HCT116 (cell line): ENCODE measurements around the gene AQP4. TPM values are rescaled to one million over a fixed set of nuclear protein-coding genes. Genes with fewer than 3 reads are reported as not detected.

ENCODE experiments used
- ATAC-seq: fragments of 200-7000 bp; cut with Tn5 transposase; 2 replicates; pipeline ENCODE4 v1.9.1; 2020; ENCODE audit warnings: mild to moderate bottlenecking, moderate library complexity
- BruUV-seq: library from RNA; stranded (reverse); fragments of 400-500 nt; replicated peaks from 2 replicates; lab custom pipeline; 2021; lab: Mats Ljungman, UMichigan
- CTCF ChIA-PET: fragments of 300-600 bp; sonication (Branson Sonifier 250); formaldehyde crosslinking; loops from one replicate; lab custom pipeline; 2021; ENCODE audit warnings: antibody characterized with exemption; lab: Charles Lee
- POLR2A ChIA-PET: fragments of 300-600, 350-600 bp; sonication (Branson Sonifier 250); formaldehyde crosslinking; loops from one replicate; lab custom pipeline; 2021; ENCODE audit warnings: antibody characterized with exemption; lab: Charles Lee
- RAD21 ChIA-PET, 2 experiments: fragments of 300-600 bp; sonication (Branson Sonifier 250); formaldehyde crosslinking; loops; one replicate each; lab custom pipeline; 2023; ENCODE audit warnings: low total read pairs in 2 of 2; ENCODE audit not compliant: uncharacterized antibody in 2 of 2, unreplicated experiment in 2 of 2, low non-redundant PET in 1 of 2; lab: Charles Lee
- DNase-seq: peaks from one replicate; pipeline ENCODE4 v3.0.0-alpha.2; 2010; ENCODE audit warnings: low read depth, low spot score
- H2AFZ ChIP-seq: fragments of 200-600 bp; shearing (Covaris generic), sonication (generic); 2 replicates; pipeline ENCODE4 v1.6.1; 2017; ENCODE audit warnings: low read depth, mixed run types, mixed read lengths, antibody characterized with exemption, low read length; ENCODE audit not compliant: poor library complexity, severe bottlenecking
- H3K27ac ChIP-seq: 2 replicates; pipeline ENCODE4 v1.5.1; 2012; ENCODE audit warnings: low read depth, low read length
- H3K27me3 ChIP-seq: fragments of 200-600 bp; sonication (generic); 2 replicates; pipeline ENCODE4 v1.6.1; 2016; ENCODE audit warnings: mixed run types, low read length, mixed read lengths; ENCODE audit not compliant: insufficient read depth
- H3K36me3 ChIP-seq, 2 experiments: fragments of 200-500 bp in 1 of 2; fragments of 200-600 bp in 1 of 2; sonication (Bioruptor generic) in 1 of 2; sonication (generic) in 1 of 2; 2 replicates each; pipeline versions ENCODE4 v1.5.1 to v1.6.1; 2014 to 2016; ENCODE audit warnings: low read length in 2 of 2, inconsistent platforms in 1 of 2, mixed read lengths in 1 of 2, mixed run types in 1 of 2; ENCODE audit not compliant: insufficient read depth in 2 of 2, control insufficient read depth in 1 of 2
- H3K4me1 ChIP-seq, 2 experiments: fragments of 200-600 bp in 1 of 2; sonication (generic) in 1 of 2; 2 replicates each; pipeline versions ENCODE4 v1.5.1 to v1.6.1; 2012 to 2017; ENCODE audit warnings: low read length in 2 of 2, inconsistent platforms in 1 of 2, mild to moderate bottlenecking in 1 of 2, mixed read lengths in 1 of 2, mixed run types in 1 of 2, moderate library complexity in 1 of 2; ENCODE audit not compliant: insufficient read depth in 2 of 2, control insufficient read depth in 1 of 2
- H3K4me2 ChIP-seq: fragments of 200-600 bp; sonication (generic); 2 replicates; pipeline ENCODE4 v1.6.1; 2017; ENCODE audit warnings: mixed run types, low read length, mixed read lengths
- H3K4me3 ChIP-seq, 2 experiments: fragments of 200-600 bp in 1 of 2; sonication (generic) in 1 of 2; replicated peaks in 1 of 2; 2 replicates each; pipeline ENCODE4 v1.5.1; 2011 to 2016; ENCODE audit warnings: low read length in 2 of 2, control low read depth in 1 of 2, low read depth in 1 of 2, mild to moderate bottlenecking in 1 of 2, mixed read lengths in 1 of 2, mixed run types in 1 of 2
- H3K79me2 ChIP-seq: fragments of 200-600 bp; sonication (generic); 2 replicates; pipeline ENCODE4 v1.6.1; 2017; ENCODE audit warnings: mild to moderate bottlenecking, mixed run types, low read length, moderate library complexity, mixed read lengths; ENCODE audit not compliant: insufficient read depth
- H3K9ac ChIP-seq: fragments of 200-600 bp; sonication (generic); 2 replicates; pipeline ENCODE4 v1.6.1; 2016; ENCODE audit warnings: low read length, mixed read lengths
- H3K9me2 ChIP-seq: fragments of 200-600 bp; sonication (generic), shearing (Covaris generic); 2 replicates; pipeline ENCODE4 v1.6.1; 2017; ENCODE audit warnings: mixed run types, mild to moderate bottlenecking, moderate library complexity; ENCODE audit not compliant: insufficient read depth
- H3K9me3 ChIP-seq, 2 experiments: fragments of 200-500 bp in 1 of 2; fragments of 200-600 bp in 1 of 2; sonication (Bioruptor generic) in 1 of 2; sonication (generic) in 1 of 2; 2 replicates each; pipeline ENCODE4 v1.6.1; 2014 to 2017; ENCODE audit warnings: low read length in 2 of 2, mixed read lengths in 2 of 2, inconsistent platforms in 1 of 2, low read depth in 1 of 2, mild to moderate bottlenecking in 1 of 2, mixed run types in 1 of 2, moderate library complexity in 1 of 2; ENCODE audit not compliant: control insufficient read depth in 1 of 2, insufficient read depth in 1 of 2
- H4K20me1 ChIP-seq: fragments of 200-600 bp; sonication (generic), shearing (Covaris generic); 2 replicates; pipeline ENCODE4 v1.6.1; 2017; ENCODE audit warnings: mixed run types, mild to moderate bottlenecking, moderate library complexity; ENCODE audit not compliant: insufficient read depth
- EZH2phosphoT487 ChIP-seq: fragments of 200-600 bp; IDR thresholded peaks from 2 replicates; pipeline ENCODE4 v1.6.1; 2018; ENCODE audit warnings: antibody characterized with exemption, borderline replicate concordance
- MAX ChIP-seq: IDR thresholded peaks from 2 replicates; pipeline ENCODE4 v1.6.1; 2012
- POLR2A ChIP-seq: IDR thresholded peaks from 2 replicates; pipeline ENCODE4 v1.7.0; 2011; ENCODE audit warnings: borderline replicate concordance; ENCODE audit not compliant: insufficient read depth, insufficient read length; ENCODE audit errors: extremely low read depth
- POLR2AphosphoS5 ChIP-seq: IDR thresholded peaks from 2 replicates; pipeline ENCODE4 v1.6.1; 2011; ENCODE audit warnings: mild to moderate bottlenecking, low read depth, low read length, moderate library complexity
- TCF7L2 ChIP-seq: IDR thresholded peaks from 2 replicates; pipeline ENCODE4 v1.7.0; 2011; ENCODE audit warnings: borderline replicate concordance, inconsistent platforms; ENCODE audit not compliant: insufficient read depth, insufficient read length; ENCODE audit errors: extremely low read depth
- ZBTB33 ChIP-seq: IDR thresholded peaks from 2 replicates; pipeline ENCODE4 v1.6.1; 2011; ENCODE audit warnings: mild to moderate bottlenecking, low read length, moderate library complexity; ENCODE audit not compliant: insufficient replicate concordance; ENCODE audit errors: extremely low read depth
- ZFX ChIP-seq: fragments of 450-650 bp; IDR thresholded peaks from 2 replicates; pipeline ENCODE4 v1.6.1; 2017
- intact Hi-C: fragments of 100-400 bp; cut with micrococcal nuclease; formaldehyde crosslinking; loops from 2 replicates; pipeline ENCODE4 v1.10.0; 2022
- total RNA-seq: library from RNA; stranded (reverse); gene quantifications from one replicate; pipeline ENCODE4 v1.2.1, GENCODE V29; 2021; ENCODE audit not compliant: unreplicated experiment

The AQP4 gene
- total RNA-seq, 1 experiment from 2014 or later: 0.07 TPM

- TF ChIP-seq MAX: no peak
- TF ChIP-seq TCF7L2: no peak
- no peak for TF ChIP-seq POLR2AphosphoS5
- TF ChIP-seq ZBTB33: no peak
- TF ChIP-seq POLR2A: no peak
- TF ChIP-seq ZFX: no peak
- no peak for TF ChIP-seq EZH2phosphoT487
- BruUV-seq: no TSS peak
- Histone ChIP-seq H4K20me1 (no peaks in the 10 kb centered on the region), H3K4me3 (no peak overlapping the region), H3K9me3 (no peaks in the 10 kb centered on the region), H3K79me2 (no peaks in the 10 kb centered on the region), H3K27ac (no peak overlapping the region), H3K4me2 (no peak overlapping the region), H3K27me3 (0 out of 2 replicates have a peak, but pooled peaks cover 4% of the 10 kb centered on the region), H3K36me3 (no peaks in the 10 kb centered on the region), H3K4me1 (no peaks in the 10 kb centered on the region), H2AFZ (no peak overlapping the region), H3K9me2 (no peaks in the 10 kb centered on the region), H3K9ac (no peak overlapping the region)
- DNase-seq (no peak), ATAC-seq (no peak)
- intact Hi-C loops: no loop called here
- ChIA-PET CTCF (no interaction called here), RAD21 (no interaction called here), POLR2A (no interaction called here)
Observed at GRCh38 chr18:26888259-26888658, 22.8 kb upstream of the AQP4 start.
